HG03442 (cell line): ENCODE results near the gene SHCBP1L.
"Not testable (repeated sequence)": the region's sequence is repeated elsewhere in the genome, so short reads cannot be mapped to it uniquely, and the experiment has no call there.

Experiments used
- ATAC-seq: cut with Tn5 transposase; IDR thresholded peaks from one replicate; pipeline ENCODE4 v1.9.1; 2021; ENCODE audit warnings: mild to moderate bottlenecking, moderate library complexity; ENCODE audit not compliant: unreplicated experiment

SHCBP1L gene

DNA sequence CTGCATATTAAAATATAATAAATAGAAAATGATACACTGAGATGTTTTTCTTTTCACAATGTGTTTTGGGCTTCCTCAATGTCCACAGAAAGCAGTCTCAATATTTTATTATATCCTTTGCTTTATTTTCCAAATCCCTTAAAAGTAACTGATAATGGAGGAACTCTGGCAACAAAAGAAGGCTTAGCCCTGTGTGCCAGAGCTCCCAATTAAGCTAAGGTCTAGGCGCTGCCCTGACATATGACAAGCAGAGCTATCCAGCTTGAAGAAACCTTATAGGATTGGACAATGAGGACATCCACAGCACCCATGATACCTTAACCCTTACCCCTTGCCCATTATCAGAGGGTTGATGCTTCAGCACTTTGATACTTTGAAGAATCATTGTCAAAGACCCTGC is 12.9 kb upstream of the SHCBP1L start:
- no peak for ATAC-seq

DNA sequence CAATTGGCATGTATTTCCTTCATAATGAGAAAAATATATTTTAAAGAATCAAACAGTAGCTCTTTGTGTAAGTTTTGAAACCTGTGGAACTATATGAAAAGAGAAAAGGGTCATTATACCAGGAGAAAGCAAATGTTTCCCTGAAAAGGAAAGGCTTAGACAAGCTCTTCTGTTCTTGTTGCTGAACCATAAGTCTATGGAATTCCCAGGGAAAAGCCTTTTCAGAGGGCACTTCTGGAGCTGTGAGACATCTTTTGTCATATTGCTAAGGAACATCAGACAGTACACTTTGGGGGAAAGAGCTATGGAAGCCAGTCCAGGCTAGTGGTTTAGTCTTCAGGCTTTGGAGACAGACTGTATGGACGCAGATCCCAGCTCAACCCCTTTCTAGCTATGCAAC is 12.1 kb upstream of the SHCBP1L start:
- ATAC-seq = no peak

DNA sequence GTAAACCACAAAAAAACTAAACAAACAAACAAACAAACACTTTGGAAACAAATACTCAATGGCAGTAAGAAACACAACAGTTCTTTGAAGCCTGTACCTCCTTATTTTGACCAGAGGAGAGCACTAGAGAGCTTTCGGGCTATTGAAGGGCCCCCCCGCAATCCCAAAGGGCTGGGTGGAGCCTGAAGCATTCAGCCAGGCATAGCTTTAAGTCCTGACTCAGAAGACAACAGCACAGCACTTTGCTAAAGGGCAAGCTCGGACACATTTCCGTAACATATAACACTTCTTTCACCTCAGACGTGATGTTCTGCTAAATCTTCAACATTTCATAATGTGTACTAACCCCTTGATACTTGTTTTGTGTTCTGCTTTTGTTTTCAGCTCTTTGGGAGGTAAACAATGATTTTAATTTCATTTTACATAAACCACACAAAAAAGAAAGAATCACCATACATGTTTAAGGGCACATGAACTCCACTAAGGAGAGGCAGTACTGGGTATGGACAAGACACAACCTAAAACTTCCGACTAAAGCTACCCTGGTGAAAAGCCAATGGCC is 9.7 kb upstream of the SHCBP1L start:
- peak; percentile 97 for ATAC-seq

DNA sequence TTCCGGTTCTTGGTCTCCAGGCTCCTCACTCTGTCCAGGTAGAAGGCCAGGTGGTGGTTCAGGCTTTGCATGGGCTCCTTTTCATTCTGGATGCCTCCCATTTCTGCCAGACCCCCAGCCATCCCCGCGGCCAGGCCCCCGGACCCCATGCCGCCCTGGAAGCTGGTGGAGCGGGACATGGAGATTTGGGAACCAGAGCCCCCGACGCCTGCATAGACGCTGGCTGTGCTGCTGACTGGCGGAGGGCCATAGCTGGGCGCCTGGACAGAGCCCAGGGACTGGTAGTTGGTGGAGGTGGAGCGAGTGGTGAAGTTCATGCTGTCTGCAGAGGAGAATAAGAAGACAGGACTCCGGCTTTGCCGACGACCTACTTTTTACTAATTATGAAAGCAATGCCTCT is 7.1 kb upstream of the SHCBP1L start:
- ATAC-seq = no peak

DNA sequence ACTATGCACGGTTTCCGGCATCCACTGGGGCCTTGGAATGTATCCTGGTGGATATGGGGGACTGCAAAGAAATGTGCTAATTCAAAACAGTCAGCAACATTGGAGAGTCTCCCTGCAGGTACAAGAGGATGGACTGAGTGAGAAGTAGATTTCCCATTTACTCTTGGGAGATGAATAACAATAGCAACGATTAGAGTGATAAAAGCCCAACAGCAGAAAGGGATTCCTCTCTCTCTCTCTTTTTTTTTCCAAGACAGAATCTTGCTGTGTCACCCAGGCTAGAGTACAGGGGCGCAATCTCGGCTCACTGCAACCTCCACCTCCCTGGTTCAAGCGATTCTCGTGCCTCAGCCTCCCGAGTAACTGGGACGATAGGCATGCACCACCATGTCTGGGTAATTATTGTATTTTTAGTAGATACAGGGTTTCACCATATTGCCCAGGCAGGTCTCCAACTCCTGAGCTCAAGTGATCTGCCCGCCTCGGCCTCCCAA is 5.0 kb upstream of the SHCBP1L start:
- no peak for ATAC-seq

DNA sequence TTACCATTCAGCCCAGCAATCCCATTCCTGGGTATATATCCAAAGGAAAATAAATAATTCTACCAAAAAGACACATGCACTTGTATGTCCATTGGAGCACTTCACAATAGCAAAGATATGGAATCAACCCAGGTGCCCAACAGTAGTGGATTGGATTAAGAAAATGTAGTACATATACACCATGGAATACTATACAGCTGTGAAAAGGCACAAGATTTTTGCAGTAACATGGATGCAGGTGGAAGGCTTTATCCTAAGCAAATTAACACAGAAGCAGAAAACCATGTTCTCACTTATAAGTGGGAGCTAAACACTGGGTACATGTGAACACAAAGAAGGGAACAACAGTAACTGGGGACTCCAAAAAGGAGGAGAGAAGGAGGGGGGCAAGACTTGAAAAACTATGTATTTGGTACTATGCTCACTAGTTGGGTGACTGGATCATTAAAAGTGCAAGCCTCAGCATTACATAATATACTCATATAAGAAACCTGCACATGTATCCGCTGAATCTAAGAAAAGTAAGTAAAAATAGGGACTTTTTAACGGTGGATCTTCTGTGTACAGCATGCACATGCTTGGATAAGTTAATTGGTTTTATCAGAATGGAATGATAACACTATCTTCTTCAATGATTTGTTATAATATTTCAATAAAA is 3.9 kb upstream of the SHCBP1L start:
- ATAC-seq = no peak

DNA sequence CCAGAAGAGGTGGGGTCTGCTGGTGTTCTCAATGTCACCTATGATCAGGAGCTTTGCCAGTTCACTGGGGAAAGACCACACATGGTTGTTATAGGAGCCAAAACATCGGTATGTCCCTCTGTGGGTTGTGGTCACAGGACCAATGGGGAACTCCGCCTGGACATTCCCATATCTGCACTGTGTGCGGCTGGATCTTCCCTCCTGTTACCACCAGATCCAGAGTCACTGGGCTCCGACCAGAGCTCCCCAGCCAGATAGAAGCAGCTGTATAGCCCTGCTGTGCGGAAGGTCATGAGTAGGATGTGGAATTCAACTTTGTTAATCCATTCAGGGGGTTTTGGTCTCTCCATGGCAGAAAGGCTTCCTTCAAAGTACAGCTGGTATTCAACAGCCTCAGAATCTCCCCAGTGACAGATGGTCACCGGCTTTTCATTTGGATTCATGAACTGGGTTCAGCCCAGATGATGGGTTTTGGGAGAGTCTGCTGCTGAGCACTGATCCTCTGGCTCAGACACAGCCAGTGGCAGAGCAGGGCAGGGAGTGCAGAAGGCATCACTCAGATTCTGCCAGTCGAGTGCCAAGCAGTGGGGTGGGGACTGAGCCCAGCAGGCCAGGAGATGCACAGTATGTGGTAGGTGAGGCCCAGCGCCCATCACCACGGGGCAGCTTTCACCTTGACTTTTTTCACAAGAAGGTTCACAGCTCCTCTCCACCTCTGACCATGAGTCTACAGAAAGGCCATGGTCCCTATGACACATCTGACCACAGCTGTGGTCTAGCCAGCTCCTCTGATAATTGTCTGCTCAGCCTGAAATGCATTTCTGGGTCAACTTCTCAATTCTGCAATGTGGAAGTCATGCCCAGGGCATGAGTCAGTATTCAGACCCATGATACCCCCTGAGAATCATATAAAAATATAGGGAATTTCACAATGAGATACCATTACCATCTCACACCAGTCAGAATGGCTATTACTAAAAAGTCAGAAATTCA is 2.9 kb upstream of the SHCBP1L start:
- ATAC-seq = no peak

DNA sequence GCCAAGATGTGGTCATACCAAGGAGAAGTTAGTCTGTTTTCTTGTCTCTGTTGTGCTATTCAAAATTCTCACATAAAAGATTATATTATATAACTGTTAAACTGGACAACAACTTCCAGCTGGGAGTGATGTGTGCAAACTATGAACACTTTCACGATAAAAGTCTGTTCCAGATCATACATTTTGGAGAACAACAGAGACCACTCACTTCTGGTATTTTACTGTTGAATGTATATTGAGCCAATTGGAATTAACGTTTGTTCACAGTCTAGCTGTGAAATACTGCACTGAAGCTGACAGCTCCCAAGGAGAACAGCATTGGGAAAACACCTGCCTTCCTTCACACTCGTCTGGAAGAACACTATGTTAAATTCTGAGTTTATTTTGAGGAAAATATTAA is 860 bp upstream of the SHCBP1L start:
- no peak for ATAC-seq

DNA sequence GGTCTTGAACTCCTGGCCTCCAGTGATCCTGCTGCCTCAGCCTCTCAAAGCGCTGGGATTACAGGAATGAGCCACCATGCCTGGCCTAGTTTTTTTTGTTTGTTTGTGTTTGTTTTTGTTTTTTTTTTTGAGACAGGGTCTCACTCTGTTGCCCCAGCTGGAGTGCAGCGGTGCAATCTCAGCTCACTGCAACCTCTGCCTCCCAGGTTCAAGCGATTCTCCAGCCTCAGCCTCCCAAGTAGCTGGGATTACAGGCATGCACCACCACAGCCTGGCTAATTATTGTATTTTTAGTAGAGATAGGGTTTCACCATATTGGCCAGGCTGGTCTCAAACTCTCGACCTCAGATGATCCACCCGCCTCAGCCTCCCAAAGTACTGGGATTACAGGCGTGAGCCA is 9.6 kb downstream of the SHCBP1L start:
- not testable (repeated sequence) for ATAC-seq

DNA sequence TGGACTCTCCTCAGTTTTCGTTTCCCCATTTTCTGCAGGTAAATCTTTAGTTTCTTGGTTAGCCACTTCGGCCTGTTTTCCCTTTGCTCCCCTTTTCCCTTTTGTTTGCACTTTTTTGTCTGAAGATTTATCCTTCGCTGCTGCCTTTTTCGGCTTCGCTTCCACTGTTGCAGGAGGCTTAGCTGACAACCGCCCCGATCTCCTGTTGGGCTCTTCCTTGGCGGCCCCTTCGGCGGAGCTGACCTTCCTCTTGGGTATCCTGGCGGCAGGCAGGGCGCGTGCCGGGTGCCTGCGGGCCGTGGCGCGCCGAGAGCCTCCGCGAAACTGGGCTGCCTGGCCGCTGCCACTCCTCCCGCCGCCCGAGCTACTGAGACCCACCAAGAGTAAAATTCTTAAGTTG is 10.8 kb downstream of the SHCBP1L start:
- ATAC-seq = not testable (repeated sequence)

DNA sequence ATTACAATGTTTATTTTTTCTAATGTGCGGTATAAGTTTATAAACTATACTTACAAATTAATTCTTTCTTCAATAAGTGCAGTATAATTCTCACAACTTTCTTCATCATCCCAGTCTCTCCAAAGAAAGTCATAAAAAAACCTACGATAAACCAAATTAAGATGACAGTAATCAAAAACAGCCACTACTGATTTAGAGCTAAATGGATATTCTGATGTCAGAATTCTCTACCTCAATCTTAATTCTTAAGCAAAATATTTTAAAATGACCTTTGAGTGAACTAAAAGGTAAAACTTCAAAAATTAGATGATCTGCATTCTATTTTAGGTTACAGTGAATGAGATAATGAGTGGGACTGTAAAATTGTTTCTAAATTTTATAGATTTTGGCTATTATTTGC is 13.6 kb downstream of the SHCBP1L start:
- ATAC-seq = no peak

DNA sequence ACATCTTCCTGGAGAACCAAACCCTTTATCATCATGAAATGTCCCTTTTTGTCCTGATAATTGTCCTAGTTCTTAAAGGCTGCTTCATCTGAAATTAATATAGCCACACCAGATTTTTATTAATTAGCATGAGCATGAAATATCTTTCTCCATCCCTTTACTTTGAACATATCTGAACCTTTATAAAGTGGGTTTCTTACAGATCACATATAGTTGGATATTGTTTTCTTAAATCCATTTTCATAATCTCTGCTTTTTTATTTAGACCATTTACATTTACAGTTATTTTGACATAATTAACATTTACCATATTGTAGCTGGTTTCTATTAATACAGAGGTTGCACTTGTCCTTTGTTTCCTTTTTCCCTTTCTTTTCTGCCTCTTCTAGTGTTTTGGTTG is 17.2 kb downstream of the SHCBP1L start:
- no peak for ATAC-seq

DNA sequence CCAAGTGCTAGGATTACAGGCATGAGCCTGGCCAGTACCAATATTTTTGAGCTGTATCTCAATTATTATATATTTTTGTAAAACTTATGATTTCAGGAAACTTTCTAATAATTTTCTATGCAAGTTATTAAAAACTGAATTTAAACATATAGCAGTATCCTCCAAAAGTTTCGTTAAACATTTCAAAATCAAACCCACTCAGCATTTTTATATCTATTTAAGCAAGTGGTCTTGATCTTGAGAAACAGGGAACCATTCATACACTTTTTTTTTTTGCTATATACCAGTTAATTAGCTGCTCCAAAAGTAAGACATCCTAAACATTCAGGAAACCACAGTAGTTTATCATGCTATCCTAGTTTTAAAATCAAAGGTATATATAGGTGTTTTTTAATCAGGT is 22.0 kb downstream of the SHCBP1L start:
- no peak for ATAC-seq

DNA sequence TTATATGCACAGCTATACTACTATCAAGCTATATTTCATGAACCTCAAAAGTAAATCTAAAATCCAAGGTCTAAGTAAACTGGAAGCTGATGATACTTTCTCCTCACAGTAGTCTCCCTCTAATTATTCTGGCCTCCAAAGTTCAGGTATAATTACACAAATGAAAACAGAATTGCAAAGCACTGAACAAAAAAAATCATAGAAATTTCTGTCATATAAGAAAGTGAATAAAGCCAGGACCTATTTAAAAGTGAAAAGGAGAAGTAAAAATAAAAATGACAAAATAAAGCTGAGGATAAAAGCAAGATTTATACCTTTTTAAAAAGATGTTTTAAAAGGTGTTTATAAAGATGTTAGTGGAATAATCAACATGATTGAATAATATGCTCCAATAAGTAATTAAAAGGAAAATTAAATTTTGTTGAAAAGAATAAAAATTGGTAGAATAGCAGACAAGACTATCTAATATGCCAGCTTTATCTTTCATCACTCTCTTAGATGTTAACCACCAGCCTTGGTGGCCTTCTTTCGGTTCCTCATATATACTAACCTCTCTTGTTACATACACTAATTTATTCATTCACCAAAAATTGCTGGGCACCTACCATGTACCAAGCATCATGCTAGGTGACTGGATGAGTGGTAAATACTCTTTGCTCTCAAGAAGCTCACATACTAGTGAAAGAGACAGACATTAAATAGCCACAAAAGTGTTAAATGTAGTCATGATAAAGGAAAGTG is 25.1 kb downstream of the SHCBP1L start:
- ATAC-seq = no peak

DNA sequence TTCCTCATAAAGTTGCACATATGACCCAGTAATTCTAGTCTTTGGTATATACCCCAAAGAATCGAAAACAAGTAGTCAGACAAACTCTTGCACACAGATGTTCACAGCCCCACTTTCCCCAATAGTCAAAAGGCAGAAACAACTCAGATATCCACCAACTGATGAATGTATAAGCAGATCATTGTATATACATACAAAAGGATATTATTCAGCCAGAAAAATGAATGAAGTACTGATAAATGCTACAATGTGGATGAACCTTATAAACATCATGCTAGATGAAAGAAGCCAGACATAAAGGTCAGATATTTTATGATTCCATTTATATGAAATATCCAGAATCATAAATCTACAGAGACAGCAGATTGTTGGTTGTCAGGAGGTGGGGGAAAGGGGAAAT is 27.3 kb downstream of the SHCBP1L start:
- ATAC-seq = no peak

DNA sequence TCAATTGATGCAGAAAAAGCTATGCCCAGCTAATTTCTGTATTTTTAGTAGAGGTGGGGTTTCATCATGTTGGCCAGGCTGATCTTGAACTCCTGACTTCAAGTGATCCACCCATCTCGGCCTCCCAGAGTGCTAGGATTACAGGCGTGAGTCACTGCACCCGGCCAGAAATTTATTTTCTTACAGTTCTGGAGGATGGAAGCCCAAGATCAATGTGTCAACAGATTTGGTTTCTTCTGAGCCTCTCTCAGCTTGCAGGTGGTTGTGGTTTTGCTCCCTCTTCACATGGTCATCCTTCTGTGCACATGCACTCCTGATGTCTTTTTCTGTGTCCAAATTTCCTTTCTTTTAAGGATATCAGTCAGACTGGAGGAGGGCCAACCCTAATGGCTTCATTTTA is 35.6 kb downstream of the SHCBP1L start:
- ATAC-seq = no peak

DNA sequence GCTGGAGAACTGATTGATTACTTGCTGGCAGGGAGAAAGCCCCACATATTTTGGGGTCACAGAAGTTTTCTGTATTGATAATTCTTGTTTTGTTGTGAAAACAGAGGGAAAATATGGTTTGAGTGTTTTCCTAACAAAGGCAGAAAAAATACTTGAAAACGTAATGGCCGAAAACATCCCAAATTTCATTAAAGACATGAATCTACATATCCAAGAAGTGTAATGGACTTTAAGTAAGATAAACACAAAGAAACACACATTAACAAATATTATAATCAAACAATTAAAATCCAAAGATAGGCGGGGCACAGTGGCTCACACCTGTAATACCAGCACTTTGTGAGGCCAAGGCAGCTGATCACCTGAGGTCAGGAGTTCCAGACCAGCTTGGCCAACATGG is 39.6 kb downstream of the SHCBP1L start:
- no peak for ATAC-seq

DNA sequence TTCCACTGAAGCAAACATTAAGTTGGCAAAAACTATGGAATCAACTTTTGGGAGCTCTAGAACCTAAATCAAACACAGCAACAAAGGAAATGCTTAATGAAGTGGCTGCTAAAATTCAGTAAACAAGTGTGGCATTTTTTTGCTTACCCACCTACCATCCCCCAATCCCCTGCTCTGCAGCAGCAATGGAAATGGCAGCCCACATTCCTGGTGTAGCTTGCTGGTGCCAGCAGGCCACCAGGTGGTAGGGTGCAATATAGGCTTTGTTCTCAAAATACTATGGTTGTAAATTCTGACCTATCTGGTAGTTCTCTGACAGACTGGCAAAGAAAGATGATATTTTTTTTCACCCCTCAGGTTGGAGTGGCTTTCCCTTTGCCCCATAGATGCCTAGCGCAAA is 42.8 kb downstream of the SHCBP1L start:
- ATAC-seq = no peak

DNA sequence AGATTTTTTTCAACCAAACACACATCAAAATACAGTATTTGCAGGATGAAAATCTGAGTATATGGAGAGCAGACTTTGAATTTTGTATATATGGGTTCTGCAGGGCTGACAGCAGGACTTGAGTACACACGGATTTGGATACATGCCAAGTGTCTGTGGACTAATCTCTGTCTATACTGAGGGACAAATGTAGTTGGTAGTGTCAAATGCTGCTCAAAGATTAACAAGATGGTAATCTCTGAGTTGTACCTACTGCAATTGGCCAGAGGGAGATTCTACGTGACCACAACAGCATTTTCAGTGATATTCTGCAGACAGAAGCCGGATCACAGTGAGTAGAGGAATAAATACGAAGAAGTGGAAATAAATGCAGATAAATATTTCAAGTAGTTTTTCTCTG is 43.4 kb downstream of the SHCBP1L start:
- ATAC-seq = no peak

DNA sequence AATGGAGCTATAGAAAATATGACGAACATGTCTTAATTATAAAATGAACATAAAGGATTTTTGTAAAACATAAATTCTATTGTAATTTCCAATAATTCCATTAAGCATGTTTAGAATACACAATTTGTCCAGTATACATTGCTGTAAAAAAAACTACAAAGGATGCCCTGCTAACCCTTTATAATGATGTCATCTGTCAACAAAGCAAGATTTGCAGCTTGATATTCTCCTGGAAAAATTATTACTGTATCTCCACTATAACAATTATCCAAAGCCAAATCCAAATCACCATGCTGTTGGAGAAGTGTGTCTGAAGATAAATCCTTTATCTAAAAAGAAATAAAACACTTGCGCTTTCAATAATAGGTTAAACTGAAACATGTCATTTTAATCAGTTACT is 47.6 kb downstream of the SHCBP1L start:
- ATAC-seq = no peak

DNA sequence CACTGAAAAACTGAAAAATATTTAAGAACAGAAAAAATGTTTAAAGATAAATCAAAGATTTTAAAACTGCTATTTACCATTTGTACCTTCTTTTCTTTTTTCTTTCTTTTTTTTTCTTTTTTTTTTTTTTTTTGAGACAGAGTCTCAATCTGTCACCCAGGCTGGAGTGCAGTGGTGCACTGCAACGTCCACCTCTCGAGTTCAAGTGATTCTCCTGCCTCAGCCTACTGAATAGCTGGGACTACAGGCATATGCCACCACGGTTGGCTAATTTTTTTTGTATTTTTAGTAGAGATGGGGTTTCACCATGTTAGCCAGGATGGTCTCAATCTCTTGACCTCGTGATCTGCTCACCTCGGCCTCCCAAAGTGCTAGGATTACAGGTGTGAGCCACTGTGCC is 51.0 kb downstream of the SHCBP1L start:
- not testable (repeated sequence) for ATAC-seq
